GM18861 (cell line): ENCODE results near the gene DTNA.

ENCODE experiments used
- ATAC-seq: cut with Tn5 transposase; IDR thresholded peaks from one replicate; pipeline ENCODE4 v1.9.1; 2021; ENCODE audit not compliant: unreplicated experiment

The DTNA gene

DNA sequence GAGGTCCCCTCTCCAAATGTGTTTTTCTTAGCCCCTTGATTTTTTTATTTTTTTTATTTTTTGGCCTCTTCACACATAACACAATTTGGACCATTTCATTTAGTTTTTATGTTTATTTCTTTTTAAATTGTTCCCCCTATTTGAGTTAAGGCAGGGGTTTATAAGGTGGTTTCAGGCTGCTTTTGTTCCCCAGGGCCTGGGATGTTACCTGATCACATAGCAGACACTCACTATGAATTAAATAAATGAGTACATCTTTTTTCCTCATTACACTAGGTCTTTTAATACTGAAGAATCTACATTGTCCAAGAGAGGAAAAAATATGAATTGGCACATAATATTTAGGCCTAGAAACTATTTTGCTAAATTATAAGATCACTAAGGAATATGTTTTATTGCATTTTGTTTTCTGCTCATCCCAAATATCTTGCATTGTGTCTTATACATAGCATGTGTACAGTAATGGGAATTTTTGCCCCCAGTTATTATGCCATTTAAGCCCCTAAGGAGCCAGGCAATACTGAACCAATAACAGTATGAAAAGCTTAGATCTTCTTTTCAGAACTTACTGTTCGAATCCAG, 218.7 kb downstream of the DTNA start:
- ATAC-seq: no peak

DNA sequence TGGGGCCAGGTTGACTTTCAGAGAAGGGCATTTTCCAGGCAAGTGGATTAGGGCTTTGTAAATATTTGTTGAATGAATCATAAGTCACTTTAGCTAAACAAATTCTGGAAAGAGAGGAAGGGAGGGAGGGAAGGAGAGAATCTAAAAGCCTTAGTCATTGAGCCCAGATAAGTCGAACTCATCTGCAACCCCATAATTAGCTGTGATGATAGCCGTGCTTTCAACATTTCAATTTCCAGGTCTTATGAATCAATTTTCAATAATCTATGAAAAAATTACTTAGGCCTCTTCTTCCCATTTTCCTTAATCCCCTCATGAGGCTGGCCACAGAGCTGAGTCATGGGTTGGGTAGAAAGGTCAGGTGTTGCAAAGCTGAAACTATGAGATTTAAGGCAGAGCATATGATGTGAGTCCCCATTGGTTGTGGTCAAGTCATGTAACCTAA, 219.3 kb downstream of the DTNA start:
- no peak for ATAC-seq

DNA sequence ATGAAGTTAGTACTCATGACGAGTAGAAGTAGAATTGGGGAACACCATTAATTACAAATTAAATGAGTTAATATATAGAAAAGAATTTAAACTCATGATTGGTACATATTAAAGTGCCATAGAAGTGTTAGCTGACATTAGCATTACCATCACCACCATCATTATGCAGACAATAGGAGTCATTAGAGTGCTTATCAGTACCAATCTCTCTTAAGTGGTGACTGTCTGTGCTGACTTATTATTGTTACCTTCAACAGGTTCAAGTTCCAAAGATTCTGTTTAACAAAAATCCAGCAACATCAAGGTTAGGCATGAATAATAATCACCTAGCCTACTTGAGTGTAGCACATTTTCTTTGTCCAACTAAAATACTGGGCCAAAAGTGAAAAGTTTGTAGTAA, 222.3 kb downstream of the DTNA start:
- ATAC-seq: no peak

DNA sequence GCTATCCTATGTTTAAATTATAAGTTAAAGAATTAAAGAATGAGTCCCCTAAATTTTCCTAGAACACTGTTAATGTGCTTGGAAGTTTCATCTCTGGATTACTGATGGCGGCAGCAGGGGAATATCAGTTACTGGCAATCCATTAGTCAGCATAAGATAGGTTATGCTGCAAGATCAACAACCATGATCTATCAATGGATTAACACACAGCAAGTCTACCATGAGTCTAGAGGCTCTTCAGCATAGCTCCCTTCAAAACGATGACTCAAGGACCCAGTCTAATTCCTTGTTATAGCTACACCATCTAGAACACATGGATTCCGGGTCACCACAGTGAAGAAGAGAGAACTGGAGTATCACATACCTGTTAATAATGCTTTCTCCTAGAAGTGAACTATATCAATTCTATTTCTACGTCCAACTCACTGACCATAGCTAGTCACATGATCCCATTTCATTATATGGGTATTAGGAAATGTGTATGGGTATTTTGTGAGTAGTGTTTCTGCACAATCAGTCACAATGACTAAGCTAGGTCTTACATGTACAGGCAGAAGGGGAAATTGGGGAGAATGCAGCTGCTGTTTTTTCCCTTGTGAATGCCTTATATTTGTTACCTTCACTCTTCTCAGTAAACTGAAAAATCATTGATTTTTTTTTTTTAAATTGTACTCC, 222.8 kb downstream of the DTNA start:
- no peak for ATAC-seq

DNA sequence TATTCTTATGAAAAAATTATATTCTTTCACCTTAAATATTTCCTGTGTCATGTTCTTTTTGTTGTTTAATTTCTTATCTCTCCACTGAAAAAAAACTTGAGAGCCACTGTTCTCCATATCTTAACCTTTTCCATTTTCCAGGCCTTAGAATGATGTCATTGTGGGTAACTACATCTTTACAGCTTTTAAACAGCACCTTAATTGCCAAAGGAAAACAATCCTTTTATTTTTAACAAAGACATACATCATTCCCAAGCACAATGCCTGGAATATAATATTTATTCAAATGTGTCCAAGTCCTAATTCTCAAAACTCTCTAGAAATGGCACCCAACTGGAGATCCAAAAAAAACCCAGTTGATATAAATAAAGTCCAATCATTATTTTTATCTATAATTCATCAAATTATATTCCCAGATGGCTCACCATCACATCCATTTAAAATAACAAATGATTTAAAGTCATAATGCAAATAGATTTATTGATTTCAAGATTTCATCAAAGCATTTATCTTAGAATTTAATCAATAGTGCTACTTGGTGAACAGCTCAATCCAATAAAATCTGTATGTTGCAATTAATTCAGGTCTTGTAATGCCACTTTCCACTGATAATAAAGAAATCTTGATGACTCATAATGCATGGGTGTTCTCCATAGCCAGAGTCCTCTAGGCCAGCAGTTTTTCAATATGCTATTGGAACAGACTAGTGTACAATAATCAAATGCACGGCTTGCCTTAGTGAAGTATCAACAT, 224.0 kb downstream of the DTNA start:
- ATAC-seq: no peak

DNA sequence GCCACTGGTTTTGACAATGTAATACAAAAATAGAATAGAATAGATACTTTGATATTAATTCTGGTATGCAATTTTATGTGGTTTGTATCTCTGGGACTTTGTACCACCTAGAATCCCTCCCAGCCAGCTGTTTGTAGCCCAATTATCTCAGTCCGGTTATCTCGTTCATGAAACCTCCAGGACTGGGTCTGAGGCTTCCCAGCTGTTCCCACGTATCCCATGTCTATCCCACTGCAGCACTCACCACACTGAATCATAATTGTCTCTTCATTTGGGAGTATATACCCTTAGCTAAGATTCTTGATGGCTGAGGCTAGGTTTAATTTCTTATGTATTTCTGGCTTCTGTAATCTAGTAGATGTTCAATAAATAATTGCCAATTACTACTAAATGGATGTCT, 226.7 kb downstream of the DTNA start:
- no peak for ATAC-seq

DNA sequence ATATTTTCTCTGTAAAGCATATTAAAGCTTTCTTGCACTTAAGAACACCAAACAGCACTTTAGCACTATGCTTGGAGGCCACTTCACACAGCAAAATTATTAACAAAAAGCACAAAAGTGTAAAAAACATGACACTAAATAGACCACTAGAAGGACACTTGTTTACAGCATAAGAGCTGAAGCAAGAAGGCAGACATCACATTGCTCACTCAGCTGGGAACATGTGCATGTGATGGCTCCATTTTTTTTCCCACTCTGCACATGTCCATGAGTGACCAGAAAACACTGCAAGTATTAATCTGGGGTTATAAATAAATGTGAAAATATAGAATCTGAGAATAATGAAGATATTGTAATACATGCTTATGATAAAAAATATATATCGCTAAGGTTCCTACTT, 228.0 kb downstream of the DTNA start:
- ATAC-seq: no peak
